Measurements from ENCODE around the gene SGF29.
"Not testable (repeated sequence)": the region's sequence is repeated elsewhere in the genome, so short reads cannot be mapped to it uniquely, and the experiment has no call there.

Gene SGF29

DNA sequence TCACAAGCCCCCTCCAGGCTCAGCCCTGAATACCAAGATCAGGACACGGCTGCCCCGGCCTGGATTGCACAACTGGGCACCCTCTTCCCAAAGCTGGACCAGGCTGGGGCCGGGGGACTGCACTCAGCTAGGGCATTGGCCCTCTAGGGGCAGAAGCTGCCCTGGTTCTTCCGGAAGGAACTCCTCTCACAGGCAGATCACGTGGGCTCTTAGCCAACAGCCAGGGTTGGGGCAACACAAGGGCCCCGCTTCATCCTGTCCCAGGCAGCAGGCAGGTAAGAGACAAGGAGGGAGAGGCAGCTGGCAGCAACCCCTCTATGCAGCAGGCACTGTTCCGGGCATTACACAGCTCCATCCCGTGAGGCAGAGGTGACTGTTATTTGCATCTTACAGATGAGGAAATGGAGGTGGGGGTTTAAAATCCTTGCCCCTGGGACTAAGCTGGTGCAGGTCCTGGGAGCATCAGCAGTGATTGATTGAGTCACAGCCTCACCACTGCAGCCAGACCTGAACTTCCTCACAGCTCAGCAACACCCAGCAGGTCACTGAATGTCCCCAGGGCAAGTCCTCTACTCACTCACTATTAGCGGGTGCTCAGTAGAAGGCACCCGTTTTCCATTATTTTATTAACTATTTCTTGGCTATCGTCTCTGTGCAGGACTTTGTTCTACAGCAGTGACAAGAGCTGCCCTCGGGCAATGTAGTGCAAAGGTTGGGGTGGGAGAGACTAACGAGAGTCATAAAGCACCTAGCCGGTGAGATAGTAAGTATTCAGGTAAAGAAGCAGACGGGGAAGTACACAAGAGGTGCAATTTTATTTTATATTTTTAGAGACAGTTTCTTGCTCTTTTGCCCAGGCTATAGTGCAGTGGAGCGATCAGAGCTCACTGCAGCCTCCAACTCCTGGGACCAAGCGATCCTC, 58.9 kb downstream of the SGF29 start:
- not testable (repeated sequence) for DNase-seq (ENCODE audit: low read depth in 2 of 2)

DNA sequence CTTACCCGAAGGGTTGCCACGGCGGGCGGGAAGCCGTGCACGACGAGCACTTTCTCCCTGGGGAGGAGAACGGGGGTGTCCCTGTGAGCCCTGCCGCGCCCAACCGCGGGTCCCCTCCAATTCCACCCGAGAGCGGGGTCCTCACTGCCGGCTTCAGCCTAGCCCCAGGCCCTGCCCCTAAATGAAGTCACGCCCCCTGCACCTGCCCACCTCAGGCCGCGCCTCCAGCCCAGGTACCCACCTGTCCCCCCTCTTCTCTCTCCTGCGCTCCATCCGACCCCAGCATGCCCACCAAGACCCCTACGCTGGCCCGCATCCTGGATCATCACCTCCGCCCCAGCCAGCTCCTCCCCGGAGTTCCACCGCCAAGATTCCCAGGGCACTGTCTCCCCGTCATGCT, 60.2 kb downstream of the SGF29 start:
- DNase-seq (ENCODE audit: low read depth in 2 of 2) = not testable (repeated sequence)

DNA sequence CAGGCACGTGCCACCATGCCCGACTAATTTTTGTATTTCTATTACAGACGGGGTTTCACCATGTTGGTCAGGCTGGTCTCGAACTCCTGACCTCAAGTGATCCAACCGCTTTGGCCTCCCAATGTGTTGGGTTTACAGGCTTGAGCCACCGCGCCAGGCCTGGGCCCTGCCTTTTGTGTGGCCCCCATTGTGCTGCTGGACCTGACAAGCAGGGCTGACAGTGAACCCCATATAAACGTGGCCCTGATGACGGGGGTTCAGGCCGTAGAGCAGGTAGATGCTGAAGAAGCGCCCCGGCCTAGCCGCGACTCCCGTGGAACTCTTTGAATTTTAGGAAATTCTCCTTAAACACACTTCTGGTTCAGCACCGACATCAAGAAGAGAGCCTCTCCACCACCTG, 60.8 kb downstream of the SGF29 start:
- DNase-seq (ENCODE audit: low read depth in 2 of 2) = not testable (repeated sequence)

DNA sequence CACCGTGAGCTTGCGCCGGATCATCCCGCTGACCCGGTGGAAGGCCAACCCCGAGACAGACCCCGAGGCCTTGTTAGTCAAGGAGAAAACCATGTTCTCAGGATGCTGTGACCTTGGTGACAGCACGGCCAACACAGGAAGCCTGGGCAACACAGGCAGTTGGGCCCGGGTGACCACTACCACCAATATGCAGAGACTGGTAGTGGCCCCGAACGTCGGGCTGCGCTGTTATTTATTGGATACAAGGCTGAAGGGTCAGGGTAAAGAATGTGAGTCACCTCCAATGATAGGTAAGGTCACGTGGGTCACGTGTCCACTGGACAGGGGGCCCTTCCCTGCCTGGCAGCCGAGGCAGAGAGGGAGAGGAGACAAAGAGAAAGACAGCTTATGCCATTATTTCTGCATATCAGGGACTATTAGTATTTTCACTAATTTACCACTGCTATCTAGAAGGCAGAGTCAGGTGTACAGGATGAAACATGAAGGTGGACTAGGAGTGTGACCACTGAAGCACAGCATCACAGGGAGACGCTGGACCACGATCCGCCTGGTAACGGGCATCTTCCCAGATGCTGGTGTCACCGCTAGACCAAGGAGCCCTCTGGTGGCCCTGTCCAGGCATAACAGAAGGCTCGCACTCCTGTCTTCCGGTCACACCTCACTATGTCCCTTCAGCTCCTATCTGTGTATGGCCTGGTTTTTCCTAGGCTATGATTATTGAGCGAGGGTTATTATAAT, 61.9 kb downstream of the SGF29 start:
- not testable (repeated sequence) for DNase-seq (ENCODE audit: low read depth in 2 of 2)

DNA sequence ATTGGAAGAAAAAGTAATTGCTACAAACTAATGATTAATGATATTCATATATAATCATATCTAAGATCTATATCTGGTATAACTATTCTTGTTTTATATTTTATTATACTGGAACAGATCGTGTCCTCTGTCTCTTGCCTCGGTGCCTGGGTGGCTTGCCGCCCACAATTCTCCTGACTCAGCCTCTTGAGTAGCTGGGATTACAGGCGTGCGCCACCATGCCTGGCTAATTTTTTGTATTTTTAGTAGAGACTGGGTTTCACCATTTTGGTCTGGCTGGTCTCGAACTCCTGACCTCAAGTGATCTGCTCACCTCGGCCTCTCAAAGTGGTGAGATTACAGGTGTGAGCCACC, 62.5 kb downstream of the SGF29 start:
- not testable (repeated sequence) for DNase-seq (ENCODE audit: low read depth in 2 of 2)

DNA sequence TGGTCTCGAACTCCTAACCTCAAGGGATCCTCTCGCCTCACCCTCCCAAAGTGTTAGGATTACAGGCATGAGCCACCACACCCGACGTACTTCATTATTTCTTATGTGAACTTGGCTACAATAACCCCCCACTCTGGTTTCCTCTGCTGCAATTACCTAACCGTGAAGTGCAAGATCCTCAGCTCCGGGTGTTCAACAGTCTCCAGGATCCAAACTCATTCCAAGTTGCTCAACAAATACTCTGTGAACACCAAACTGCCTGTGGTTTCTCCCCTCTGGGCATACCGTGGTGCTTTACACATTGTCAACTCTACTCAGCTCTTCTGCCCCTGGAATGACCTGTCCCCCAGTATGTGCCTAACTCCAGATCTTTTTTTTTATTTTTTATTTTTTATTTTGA, 62.9 kb downstream of the SGF29 start:
- DNase-seq (ENCODE audit: low read depth in 2 of 2) = no peak

DNA sequence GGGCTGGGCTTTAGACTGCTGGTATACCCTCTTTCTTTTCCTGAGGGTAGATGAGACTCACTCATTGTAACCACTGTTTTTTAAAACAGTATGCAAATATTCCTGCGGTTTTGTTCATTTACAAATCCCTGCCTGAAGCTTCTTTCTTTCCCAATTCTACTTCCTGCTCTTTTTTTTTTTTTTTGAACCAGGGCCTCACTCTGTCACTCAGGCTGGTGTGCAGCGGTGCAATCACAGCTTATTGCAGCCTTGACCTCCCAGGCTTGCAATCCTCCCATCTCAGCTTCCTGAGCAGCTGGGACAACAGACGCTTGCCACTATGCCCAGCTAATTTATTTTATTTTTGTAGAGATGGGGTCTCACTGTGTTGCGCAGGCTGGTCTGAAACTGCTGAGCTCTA, 64.2 kb downstream of the SGF29 start:
- no peak for DNase-seq (ENCODE audit: low read depth in 2 of 2)

DNA sequence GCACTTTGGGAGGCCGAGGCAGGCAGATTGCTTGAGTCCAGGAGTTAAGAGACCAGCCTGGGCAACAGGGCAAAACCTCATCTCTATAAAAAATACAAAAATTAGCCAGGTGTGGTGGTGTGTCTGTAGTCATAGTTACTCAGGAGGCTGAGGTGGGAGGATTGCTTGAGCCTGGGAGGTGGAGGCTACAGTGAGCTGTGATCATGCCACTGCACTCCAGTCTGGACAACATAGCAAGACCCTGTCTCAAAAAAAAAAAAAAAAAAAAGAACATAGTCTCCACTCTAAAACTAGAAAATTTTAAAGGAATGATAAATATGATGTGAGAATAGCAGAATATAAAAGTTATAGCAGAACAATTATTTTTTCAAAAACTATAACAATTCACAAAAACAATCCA, 66.6 kb downstream of the SGF29 start:
- DNase-seq (ENCODE audit: low read depth in 2 of 2) = not testable (repeated sequence)

DNA sequence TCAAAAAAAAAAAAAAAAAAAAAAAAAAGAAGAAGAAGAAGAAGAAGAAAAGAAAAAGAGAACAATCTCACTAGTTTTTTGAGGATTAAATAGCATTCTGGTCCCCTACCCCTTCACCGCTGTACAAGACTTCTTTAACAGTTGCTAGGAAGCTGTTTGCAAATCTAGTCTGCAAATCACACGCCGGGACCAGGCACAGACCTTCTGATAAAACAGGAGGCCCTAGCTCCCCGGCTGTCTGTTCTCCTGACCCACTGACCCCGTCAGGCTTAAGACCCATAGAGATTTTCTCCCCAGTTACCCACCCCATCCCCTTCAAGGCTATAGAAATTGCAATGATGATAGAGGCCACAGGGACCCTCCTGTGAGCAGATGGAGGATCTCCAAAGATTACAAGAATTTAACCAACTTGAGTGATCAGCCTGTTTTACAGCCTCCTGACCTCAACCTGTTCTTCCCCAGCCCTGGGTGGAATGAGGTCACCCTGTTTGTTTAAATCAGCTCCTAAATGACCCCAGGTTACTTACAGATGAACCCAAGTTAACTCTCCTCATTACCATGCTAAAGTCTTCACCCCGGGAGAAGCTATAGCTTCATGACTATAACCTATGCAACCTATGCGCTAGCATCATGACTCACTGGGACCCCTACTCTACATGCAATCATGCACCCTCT, 67.9 kb downstream of the SGF29 start:
- DNase-seq (ENCODE audit: low read depth in 2 of 2) = no peak

DNA sequence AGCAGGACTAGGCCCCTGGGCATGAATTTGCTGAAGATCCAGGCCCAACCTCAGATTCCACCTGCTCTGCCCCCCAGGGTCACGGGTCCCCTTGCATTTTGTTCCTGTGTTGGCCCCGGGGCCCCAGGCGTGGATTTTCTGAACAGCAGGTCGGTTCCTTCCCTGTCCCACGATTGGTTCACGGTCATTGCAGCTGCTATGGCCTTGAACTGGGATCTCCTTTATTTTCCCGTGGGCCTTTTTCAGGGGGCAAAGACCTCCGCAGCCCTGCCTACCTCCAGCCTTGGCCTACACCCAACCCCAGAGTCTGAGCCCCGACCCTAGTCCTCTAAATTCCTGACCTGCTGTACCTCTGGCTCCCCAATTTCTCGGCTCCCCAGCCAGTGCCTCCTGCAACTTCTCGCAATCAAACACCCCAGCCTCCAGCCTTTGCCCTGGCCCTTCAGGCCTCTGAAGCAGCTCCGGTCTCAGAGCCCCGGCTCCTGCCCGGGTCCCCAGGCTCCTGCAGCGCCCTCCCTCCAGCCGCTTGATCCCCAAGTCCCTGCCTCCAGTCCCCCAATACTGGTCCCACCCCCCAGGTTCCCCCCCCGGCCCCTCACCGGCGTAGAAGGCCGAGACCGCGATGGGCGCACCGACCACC, 68.9 kb downstream of the SGF29 start:
- not testable (repeated sequence) for DNase-seq (ENCODE audit: low read depth in 2 of 2)

DNA sequence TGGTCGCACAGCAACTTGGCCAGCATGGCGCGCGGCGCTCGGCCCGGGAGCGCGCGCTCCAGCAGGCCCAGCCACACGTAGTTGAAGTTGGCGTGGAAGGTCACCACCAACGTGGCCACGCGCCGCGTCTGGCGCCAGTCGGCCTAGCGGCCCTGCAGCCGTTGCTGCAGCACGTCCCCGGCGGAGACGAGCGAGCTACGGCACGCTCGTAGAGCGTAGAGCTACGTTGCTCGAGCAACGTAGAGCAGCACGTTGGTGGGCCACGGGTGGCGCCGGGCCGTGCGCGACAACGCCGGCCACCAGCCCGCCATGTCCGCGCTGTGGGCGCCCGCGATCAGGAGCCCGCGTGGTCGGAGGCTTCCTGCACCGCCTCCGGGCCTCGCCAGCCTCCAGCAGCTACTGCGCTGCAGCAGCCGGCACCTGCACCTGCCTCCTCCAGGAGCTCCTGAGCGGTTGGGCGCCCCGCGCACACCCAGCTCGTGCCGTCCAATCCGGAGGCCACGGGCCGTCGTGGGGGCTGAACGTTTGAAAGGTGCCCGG, 69.5 kb downstream of the SGF29 start:
- no peak for DNase-seq (ENCODE audit: low read depth in 2 of 2)

DNA sequence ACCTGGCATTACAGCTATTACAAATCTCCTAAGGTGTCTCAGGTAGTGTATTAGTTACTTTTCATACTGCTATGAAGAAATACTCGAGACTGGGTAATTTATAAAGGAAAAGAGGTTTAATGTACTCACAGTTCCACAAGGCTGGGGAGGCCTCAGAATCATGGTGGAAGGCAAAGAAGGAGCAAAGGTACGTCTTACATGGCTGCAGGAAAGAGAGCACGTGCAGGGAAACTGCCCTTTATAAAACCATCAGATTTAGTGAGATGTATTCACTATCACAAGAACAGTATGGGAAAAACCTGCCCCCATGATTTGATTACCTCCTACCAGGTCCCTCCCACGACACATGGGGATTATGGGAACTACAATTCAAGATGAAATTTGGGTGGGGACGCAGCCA, 77.2 kb downstream of the SGF29 start:
- DNase-seq (ENCODE audit: low read depth in 2 of 2) = not testable (repeated sequence)

DNA sequence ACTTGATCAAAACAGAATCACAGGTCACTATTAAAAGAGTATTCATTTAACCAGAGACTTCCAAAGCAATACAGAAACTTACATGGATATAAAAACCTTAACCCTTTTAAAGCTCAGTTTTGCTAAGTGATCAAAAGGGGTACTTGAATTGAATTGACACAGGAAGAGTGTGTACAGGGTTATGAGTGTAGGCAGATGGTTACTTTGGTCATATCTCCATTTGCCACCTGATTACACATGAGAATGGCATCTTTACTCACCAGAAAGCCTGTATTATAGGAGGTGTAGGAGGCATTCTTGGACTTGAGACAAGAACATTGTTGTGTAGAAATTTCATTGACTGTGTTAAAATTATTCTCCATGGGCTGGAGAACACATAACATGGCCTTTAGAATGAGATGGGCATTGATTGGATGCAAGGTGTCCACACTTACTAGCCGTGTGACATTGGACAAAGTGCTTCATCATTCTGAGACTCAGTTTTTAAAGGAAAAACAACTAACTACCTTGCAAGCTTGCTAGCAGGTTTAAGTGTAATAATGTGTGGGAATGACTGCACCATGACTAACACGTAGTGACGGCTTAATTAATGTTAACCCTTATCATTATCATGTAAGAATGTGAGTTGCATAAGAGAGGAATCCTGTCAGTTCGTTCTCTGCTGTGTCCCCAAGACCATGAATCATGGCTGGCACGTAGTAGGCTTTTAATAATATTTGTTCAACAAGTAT, 82.5 kb downstream of the SGF29 start:
- DNase-seq (ENCODE audit: low read depth in 2 of 2) = not testable (repeated sequence)

DNA sequence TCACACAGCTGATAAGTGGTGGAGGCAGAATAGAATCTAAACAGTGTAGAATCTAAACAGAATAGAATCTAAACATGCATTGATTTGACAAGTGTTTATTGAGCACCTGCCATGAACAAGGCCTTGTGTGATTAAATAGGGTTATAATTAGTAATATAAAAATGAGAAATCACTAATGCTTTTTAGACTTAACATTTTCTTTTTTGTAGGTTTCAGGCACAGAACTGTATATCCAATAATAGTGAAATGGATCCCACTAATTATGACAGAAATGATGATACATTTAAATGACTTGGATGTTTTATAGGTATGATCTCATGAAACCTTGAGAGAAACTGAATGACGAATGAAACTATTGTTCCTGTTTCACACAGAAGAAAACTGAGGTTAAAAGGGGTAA, 84.0 kb downstream of the SGF29 start, which contains the start of gene NPIPB8:
Gene NPIPB8, plus strand, starts transcription at position 301 of the 400 bp plus-strand sequence. CDS start 296 bp downstream, outside the sequence.
- not testable (repeated sequence) for DNase-seq (ENCODE audit: low read depth in 2 of 2)

DNA sequence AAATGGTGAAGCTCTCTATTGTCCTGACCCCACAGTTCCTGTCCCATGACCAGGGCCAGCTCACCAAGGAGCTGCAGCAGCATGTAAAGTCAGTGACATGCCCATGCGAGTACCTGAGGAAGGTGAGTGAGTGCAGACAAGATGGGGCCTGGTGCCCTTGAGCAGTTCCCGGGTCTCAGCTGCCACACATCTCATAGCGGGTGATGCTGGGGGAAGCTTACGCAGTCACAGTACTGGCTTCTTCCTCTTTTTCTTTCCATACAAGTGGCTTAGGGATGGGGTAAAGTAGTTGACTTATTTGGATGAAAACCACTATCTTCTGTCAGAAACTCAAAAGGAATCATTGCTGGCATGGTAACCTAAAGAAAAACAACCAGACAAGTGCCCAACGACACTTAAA, 84.6 kb downstream of the SGF29 start:
- DNase-seq (ENCODE audit: low read depth in 2 of 2) = not testable (repeated sequence)

DNA sequence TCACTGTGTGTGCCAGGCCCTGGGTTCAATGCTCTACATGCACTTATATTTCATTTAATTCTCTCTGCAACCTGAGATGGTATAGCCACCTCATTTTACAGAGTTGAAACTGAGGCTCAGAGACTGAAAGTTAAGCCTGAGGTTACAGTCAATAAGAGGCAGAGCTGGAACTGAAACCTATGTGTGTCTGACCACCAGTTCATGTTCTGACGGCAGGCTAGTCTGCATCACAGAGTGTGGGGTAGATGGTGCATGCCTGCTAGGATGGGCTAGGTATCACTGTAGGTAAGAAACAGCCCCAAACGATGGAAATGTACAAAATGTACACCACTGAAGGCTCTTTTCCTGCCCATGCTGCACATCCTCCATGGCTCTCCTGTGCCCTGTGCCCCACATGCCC, 86.2 kb downstream of the SGF29 start:
- DNase-seq (ENCODE audit: low read depth in 2 of 2) = not testable (repeated sequence)

Data from fibroblast of skin of left quadriceps (primary cell).